Natural killer cell (primary cell): ENCODE data around the gene TMEM79. TPM values are rescaled to one million over a fixed set of nuclear protein-coding genes. Genes with fewer than 3 reads are reported as not detected.

Experiments
- ATAC-seq, 3 donors: fragments of 150-1000 bp in 2 of 3; fragments of 200-7000 bp in 1 of 3; cut with Tn5 transposase; 1 replicate in 1 of 3; 2 replicates in 2 of 3; pipeline ENCODE4 v1.10.0; 2021; ENCODE audit warnings: mild to moderate bottlenecking in 2 of 3, moderate library complexity in 2 of 3
- DNase-seq, 2 donors: peaks; one replicate each; pipeline versions ENCODE4 v3.0.0 to v3.0.0-alpha.2; 2013 to 2021; ENCODE audit warnings: mixed read lengths in 1 of 2
- H3K27ac ChIP-seq: one replicate; pipeline ENCODE4 v1.5.1; 2013; ENCODE audit warnings: mild to moderate bottlenecking, low read length
- H3K27me3 ChIP-seq: one replicate; pipeline ENCODE4 v1.6.1; 2013; ENCODE audit warnings: low read length; ENCODE audit not compliant: control insufficient read depth, insufficient read depth
- H3K36me3 ChIP-seq: one replicate; pipeline ENCODE4 v1.6.1; 2013; ENCODE audit warnings: low read length; ENCODE audit not compliant: control insufficient read depth, insufficient read depth
- H3K4me1 ChIP-seq: one replicate; pipeline ENCODE4 v1.6.1; 2013; ENCODE audit warnings: low read length; ENCODE audit not compliant: control insufficient read depth, insufficient read depth
- H3K4me3 ChIP-seq: one replicate; pipeline ENCODE4 v1.5.1; 2013; ENCODE audit warnings: low read length
- H3K9me3 ChIP-seq: one replicate; pipeline ENCODE4 v1.6.1; 2013; ENCODE audit warnings: low read length; ENCODE audit not compliant: control insufficient read depth, insufficient read depth
- H3K27ac Mint-ChIP-seq, 2 donors: one replicate each; pipeline ENCODE4 v1.8.0; 2022; ENCODE audit warnings: mild to moderate bottlenecking in 2 of 2, mixed read lengths in 2 of 2, moderate library complexity in 1 of 2
- H3K27me3 Mint-ChIP-seq, 2 donors: one replicate each; pipeline ENCODE4 v1.8.0; 2022; ENCODE audit warnings: low read depth in 2 of 2, mixed read lengths in 2 of 2
- H3K36me3 Mint-ChIP-seq: one replicate; pipeline ENCODE4 v1.8.0; 2022; ENCODE audit warnings: mixed read lengths
- H3K4me1 Mint-ChIP-seq, 2 donors: one replicate each; pipeline ENCODE4 v1.8.0; 2022; ENCODE audit warnings: mixed read lengths in 2 of 2
- H3K4me3 Mint-ChIP-seq: one replicate; pipeline ENCODE4 v1.8.0; 2022; ENCODE audit warnings: mild to moderate bottlenecking, moderate library complexity, mixed read lengths
- H3K9me3 Mint-ChIP-seq, 2 donors: one replicate each; pipeline ENCODE4 v1.8.0; 2022; ENCODE audit warnings: mixed read lengths in 2 of 2
- CTCF ChIP-seq: fragments of 200-600 bp; IDR thresholded peaks from one replicate; pipeline ENCODE4 v1.8.0; 2022; ENCODE audit warnings: antibody characterized with exemption
- WGBS: methylation state at CpG from one replicate; pipeline ENCODE4 v1.1.7; 2013; ENCODE audit warnings: missing lambda C conversion rate; ENCODE audit not compliant: insufficient coverage; 5-methylcytosine and 5-hydroxymethylcytosine counted together
- intact Hi-C: fragments of 100-400 bp; cut with micrococcal nuclease; formaldehyde crosslinking; loops from one replicate; pipeline ENCODE4 v1.14.2; 2022
- total RNA-seq, 4 donors: library from RNA; stranded (reverse); fragments of 120-200 nt in 1 of 4; gene quantifications; one replicate each; pipeline versions ENCODE4 v1.2.3 to v1.2.4, GENCODE V29; 2013 to 2022

Gene TMEM79
- total RNA-seq, 3 donors from 2014 or later (not counting 1 experiment from before 2014, with no cell fraction given): 3.3 to 5.8 (median 5.0) TPM

GRCh38 chr1:156282479-156283222 is 1.5 kb upstream of the TMEM79 start, which contains the start of gene SMG5:
SMG5 (minus strand) TSS chr1:156282825; CDS start chr1:156282680, 145 bp downstream.
- Histone ChIP-seq H3K27me3 (no peaks in the 10 kb centered on the region), H3K4me3 (peak within 1 kb of the TSS; percentile 56), H3K4me1 (peaks cover 25% of the 10 kb centered on the region), H3K9me3 (no peaks in the 10 kb centered on the region), H3K27ac (peak within 1 kb of the TSS; percentile 85), H3K36me3 (peaks cover 12% of the 10 kb centered on the region)
- under 1% methylated on average over 49 of the region's 50 CpGs for WGBS
- peaks cover 8% of the 10 kb centered on the region for H3K36me3 Mint-ChIP-seq
- peak within 1 kb of the TSS; percentile 98 for H3K4me3 Mint-ChIP-seq
- DNase-seq (peak; percentile 92 to 99), ATAC-seq (peak; percentile 94 to 97 (median 96))
- no peaks in the 10 kb centered on the region for H3K27me3 Mint-ChIP-seq
- no peak for TF ChIP-seq CTCF
- intact Hi-C loops: loop anchor here (5.0 kb wide), 1 partner anchor 445 kb away; the partner anchor contains the start of genes ISG20L2 and METTL25B
- H3K9me3 Mint-ChIP-seq: no peaks in the 10 kb centered on the region
- H3K27ac Mint-ChIP-seq: peak within 1 kb of the TSS; percentile 95 to 97
- peaks cover 43 to 45% of the 10 kb centered on the region in 2 donors for H3K4me1 Mint-ChIP-seq

GRCh38 chr1:156283521-156283920 is 604 bp upstream of the TMEM79 start:
- DNase-seq: no peak
- Mint-ChIP-seq H3K4me3 (peak overlapping the region; percentile 98), H3K9me3 (no peaks in the 10 kb centered on the region), H3K27me3 (no peaks in the 10 kb centered on the region), H3K4me1 (peaks cover 37 to 43% of the 10 kb centered on the region in 2 donors), H3K27ac (peak overlapping the region; percentile 95 to 97), H3K36me3 (no peaks in the 10 kb centered on the region)
- Histone ChIP-seq H3K4me3 (peak overlapping the region; percentile 56), H3K27ac (no peak overlapping the region), H3K4me1 (peaks cover 25% of the 10 kb centered on the region), H3K9me3 (no peaks in the 10 kb centered on the region), H3K36me3 (peaks cover 4% of the 10 kb centered on the region), H3K27me3 (no peaks in the 10 kb centered on the region)
- intact Hi-C loops: loop anchor here (5.0 kb wide), 1 partner anchor 444 kb away; the partner anchor contains the start of genes ISG20L2 and METTL25B
- no peak for TF ChIP-seq CTCF
- no peak for ATAC-seq
- whole genome bisulfite sequencing: 100% methylated on average over 1 of the region's 1 CpG

DNA sequence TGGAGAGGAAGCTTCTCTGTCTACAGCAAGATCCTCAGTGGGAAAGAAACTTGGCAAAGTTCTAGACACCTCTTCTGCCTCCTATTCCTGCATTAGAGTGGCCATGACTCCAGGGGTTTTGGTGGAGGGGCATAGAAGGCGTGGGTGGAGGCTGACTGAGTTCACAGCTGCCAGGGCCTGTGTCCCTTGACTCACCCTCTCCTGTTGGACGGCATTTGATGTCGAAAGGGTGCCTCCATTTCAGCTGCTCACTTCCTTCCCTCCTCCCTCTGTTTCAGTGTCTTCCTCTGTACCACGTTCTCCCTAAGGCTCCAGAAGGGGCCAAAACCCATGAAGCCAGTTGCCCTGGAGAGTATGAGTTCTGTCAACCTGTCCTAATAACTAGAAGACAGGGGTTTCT is 632 bp downstream of the TMEM79 start:
- peaks cover 34 to 43% of the 10 kb centered on the region in 2 donors for H3K4me1 Mint-ChIP-seq
- intact Hi-C loops: loop anchor here (5.0 kb wide), 1 partner anchor 443 kb away; the partner anchor contains the start of genes ISG20L2 and METTL25B
- Histone ChIP-seq H3K27ac (no peak overlapping the region), H3K4me1 (peaks cover 25% of the 10 kb centered on the region), H3K36me3 (peaks cover 2% of the 10 kb centered on the region), H3K27me3 (no peaks in the 10 kb centered on the region), H3K9me3 (no peaks in the 10 kb centered on the region), H3K4me3 (no peak overlapping the region)
- DNase-seq (no peak), ATAC-seq (no peak)
- H3K27me3 Mint-ChIP-seq: no peaks in the 10 kb centered on the region
- no peak for TF ChIP-seq CTCF
- peak overlapping the region; percentile 13 for H3K4me3 Mint-ChIP-seq
- no peaks in the 10 kb centered on the region for H3K9me3 Mint-ChIP-seq
- no peak overlapping the region for H3K27ac Mint-ChIP-seq
- WGBS: 85% methylated on average over 4 of the region's 4 CpGs
- no peaks in the 10 kb centered on the region for H3K36me3 Mint-ChIP-seq
